GM19099 (cell line): ENCODE data around the gene CSRP3.

ENCODE experiments used
- POLR2A ChIP-seq: IDR thresholded peaks from 3 replicates; pipeline ENCODE4 v1.6.1; 2011; ENCODE audit warnings: low read depth; ENCODE audit not compliant: insufficient read length; ENCODE audit errors: extremely low read depth

Gene CSRP3

DNA sequence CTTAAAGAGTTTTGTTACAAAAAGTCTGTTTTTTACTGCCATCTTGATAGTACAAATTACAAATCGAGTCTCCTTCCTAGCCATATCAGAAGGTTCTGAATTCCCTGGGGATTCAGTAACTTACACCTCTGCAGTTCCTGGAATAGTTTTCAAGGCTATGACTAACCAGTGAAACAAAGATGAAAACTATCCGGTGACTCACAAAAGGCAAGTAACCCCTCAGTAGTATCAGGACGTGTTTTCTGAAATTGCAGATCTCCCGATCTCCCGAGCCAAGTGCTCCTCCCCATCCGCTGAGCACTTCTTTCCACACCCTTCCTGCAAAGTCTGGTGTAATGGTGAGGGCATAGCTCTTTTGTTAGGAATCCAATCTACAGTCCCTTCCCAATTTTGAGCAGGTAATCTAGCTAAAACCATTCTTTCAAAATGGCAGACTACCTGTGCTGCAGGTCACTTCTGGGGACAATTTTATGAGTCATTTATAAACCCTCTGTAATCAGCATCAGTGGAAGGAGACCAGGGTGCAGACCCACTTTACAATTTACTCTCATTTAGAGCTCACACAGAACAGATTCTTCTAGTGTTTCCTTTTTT, 31.2 kb upstream of the CSRP3 start:
- TF ChIP-seq POLR2A: no peak

- no peak for TF ChIP-seq POLR2A
Measured at GRCh38 chr11:19229671-19230070, 27.9 kb upstream of the CSRP3 start.

GRCh38 chr11:19228968-19229367, 27.2 kb upstream of the CSRP3 start:
- no peak for TF ChIP-seq POLR2A

- no peak for TF ChIP-seq POLR2A
Measured at GRCh38 chr11:19226378-19227195, 24.8 kb upstream of the CSRP3 start.

DNA sequence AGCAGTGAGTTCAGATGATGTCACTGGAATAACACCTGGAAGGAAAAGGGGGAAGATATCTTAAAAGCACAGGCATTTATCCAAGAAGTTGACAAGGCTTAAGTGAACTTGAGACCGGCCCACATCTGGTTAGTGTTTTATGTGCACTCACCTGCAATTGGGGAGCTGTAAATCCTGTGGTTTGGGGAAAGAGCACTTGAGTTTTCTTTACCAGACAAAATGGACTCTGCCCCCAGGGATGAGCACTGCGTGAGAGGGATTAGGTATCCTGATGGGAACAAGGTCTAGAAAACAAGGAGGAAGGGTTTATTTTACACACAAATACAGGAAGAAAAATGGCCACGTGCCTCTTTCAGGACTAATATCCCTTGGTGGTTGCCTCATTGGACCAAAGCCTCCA, 23.8 kb upstream of the CSRP3 start:
- TF ChIP-seq POLR2A: no peak

DNA sequence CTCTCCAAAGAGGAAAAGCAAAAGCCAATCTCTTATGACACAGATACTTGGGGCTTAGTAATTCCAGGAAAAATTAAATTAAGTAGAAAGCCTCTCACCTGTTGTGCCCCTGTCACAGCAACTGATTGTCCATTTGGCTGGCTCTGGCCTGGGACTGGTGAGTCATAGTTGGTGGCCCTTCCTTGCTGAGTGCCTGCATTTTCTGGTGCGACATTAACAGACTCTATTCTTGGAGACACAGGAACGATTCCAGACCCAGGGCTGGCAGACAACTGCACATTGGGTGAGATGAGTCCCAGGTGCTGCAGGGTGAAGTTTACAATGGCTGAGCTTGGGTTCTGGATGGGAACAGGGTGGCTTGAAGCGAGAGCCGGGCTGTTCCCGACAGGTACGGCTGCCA, 23.3 kb upstream of the CSRP3 start:
- no peak for TF ChIP-seq POLR2A

GRCh38 chr11:19220903-19221724, 19.3 kb upstream of the CSRP3 start:
- TF ChIP-seq POLR2A: no peak

- no peak for TF ChIP-seq POLR2A
Measured at GRCh38 chr11:19218786-19219460, 17.1 kb upstream of the CSRP3 start.

- TF ChIP-seq POLR2A: no peak
Measured at GRCh38 chr11:19218216-19218615, 16.4 kb upstream of the CSRP3 start.

DNA sequence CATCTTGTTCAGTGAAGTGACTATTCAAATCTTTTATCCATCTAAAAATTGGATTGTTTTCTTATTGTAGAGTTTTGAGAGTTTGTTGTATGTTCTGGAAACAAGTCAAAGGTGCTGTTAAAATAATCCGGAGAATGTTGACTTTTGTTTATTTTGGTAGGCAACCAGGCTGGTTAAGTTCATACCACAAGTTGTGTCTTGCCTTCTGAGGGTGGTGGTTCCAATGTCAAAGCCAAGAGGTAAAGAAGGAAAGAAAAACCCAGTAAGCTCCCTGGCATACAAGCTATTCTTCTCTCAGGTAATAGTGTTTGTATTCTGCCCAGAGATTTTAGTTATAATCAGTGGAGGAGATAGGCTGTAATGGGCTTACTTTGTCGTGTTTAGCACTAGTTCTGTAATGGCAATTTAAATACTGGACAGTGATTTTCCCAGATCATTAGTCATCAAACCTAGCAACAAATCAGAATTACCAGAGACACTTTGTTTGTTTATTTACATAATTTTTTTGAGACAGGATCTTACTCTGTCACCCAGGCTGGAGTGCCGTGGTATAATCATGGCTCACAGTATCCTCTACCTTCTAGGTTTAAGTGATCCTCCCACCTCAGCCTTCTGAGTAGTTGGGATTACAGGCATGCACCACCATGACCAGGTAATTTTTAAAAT, 15.1 kb upstream of the CSRP3 start:
- TF ChIP-seq POLR2A: no peak

DNA sequence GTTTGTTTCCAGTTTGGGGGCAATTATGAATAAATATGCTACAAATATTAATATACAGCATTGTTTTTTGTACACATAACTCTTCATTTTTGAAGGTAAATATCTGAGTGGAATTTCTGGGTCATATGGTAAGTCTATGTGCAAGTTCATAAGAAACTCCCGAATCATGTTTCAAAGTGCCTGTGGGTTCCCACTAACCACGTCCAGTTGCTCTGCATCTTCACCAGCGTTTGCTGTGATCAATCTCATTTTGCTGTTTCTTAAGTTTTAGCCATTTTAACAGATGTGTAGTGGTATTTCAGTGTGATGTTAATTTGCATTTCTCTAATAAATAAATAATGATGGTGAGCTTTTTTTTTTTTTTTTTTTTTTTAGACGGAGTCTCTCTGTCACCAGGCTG, 14.2 kb upstream of the CSRP3 start:
- TF ChIP-seq POLR2A: no peak

- TF ChIP-seq POLR2A: no peak
Measured at GRCh38 chr11:19209617-19210370, 8.0 kb upstream of the CSRP3 start.

- no peak for TF ChIP-seq POLR2A
Measured at GRCh38 chr11:19208959-19209546, 7.3 kb upstream of the CSRP3 start.

DNA sequence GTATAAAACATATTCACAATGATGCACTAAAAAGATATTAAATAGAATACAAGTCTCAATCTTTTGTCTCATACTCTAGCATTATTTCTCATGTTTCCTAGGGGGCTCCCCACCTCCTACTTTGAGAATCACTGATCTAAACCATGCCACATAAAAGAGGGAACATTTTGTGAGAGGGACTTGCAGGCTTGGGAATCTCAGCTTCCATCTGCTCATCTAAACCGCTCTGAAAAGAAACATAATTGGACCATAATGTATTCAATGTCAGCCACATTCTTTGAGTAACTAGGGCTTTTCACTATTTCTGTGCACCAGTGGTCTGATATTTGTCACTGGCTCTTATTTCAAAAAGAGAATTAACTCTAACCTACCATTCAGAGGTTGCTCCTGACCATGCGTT, 6.4 kb upstream of the CSRP3 start:
- TF ChIP-seq POLR2A: no peak
